Limb (tissue), 2 donors: Measurements from ENCODE around the gene KLF2.

Experiments
- DNase-seq, 2 donors: peaks; one replicate each; pipeline ENCODE4 v3.0.0-alpha.2; 2016; ENCODE audit errors: extremely low spot score in 2 of 2

KLF2 gene

DNA sequence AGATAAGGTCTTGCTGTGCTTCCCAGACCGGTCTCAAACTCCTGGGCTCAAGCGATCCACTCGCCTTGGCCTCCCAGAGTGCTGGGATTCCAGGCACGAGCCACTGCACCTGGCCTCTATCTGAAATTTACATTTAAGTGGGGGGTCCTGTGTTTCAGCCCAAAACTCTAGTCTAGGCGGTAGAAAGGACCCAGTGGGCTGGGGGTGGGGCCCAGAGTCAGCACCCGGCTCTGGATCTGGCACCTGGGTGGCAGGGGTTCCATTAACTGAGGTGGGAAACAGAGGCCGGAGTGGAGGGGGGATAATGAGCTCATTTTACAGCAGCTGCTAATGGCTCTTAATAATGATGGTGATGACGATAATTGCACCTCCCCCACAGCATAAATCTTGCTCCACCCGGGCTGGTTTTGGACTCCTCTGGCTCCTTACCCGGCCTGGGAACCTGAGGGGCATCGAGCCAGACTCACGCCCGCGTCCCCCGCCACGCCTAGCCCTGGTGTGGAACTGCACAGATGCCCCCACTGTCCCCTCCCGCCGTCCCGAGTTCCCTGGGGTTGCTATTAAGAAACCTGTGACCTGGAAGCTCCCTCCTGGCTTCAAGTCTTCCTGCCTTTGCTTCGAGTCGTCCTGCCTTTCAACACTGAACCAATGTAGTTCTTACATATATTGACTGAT is 17.8 kb upstream of the KLF2 start:
- DNase-seq, result no peak

GRCh38 chr19:16308081-16308480 is 16.5 kb upstream of the KLF2 start:
- no peak for DNase-seq

DNA sequence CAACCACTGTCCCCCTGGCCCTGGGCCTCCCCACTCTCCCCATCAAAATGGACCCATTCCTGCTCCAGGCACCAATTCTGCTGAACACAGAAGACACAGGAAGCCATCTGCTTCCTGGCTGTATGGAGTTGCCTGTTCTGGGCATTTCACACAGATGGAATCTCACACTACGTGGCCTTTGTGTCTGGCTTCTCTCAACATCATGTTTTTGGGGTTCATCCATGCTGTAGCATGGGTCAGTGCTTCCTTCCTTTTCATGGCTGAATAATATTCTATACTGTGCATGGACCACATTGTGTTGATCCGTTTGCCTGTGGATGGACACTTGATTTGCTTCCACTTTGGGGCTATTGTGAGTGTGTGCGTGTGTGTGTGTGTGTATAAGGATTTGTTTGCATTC is 15.0 kb upstream of the KLF2 start:
- no peak for DNase-seq

DNA sequence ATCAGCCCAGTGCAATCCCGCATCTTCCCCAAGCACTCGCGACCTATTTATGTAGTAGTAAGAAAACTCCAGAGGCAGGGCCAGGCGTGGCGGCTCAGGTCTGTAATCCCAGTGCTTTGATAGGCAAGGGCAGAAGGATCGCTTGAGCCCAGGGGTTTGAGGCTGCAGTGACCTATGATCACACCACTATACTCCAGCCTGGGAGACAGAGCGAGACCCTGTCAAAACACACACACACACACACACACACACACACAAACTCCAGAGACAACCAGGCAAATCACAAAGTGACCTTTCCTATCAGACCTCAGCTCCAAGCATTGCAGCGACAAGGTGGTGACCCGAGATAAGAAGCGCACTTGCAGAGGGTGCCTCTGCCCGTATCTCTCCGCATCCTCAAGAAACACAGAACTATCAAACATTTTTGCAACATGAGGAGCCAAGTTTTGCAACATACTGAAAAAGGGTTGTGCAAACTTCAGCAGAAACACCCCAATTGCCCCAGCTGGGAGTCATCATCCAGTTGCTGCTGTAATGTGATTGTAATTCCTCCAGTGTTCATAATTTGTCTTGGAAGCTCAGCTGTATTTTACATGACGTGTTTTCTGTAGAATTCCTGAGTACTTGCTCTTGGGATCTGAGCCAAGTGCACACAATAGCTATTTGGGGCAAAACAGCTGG is 8.7 kb upstream of the KLF2 start:
- peak in 1 of 2 donors; percentile 91 for DNase-seq

GRCh38 chr19:16316506-16316882 is 8.1 kb upstream of the KLF2 start:
- no peak for DNase-seq

DNA sequence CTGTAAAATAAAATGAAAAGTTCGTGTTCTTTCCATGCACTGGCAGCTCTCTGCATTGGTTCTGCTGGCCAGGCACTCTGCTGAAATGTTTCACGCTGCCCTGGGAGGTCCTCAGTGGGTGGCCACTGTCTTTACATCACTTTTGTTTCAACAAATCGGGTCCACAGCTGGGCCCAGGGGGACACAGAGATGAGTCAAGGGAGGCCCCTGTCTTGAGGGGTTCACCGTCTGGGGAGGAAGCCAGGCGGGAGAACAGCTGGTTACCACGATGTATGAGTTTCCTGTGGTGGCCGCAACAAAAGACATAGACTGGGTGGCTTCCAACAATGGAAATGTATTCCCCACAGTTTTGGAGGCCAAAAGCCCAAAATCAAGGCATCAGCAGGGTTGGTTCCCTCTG is 5.1 kb upstream of the KLF2 start:
- no peak for DNase-seq

GRCh38 chr19:16320987-16321386 is 3.6 kb upstream of the KLF2 start:
- no peak for DNase-seq

DNA sequence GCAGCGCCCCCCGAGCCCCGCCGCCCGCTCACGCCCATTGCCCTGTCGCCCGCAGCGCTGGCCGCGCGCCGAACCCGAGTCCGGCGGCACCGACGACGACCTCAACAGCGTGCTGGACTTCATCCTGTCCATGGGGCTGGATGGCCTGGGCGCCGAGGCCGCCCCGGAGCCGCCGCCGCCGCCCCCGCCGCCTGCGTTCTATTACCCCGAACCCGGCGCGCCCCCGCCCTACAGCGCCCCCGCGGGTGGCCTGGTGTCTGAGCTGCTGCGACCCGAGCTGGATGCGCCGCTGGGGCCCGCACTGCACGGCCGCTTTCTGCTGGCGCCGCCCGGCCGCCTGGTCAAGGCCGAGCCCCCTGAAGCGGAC is 518 bp downstream of the KLF2 start:
- DNase-seq, result peak in 1 of 2 donors; percentile 76

DNA sequence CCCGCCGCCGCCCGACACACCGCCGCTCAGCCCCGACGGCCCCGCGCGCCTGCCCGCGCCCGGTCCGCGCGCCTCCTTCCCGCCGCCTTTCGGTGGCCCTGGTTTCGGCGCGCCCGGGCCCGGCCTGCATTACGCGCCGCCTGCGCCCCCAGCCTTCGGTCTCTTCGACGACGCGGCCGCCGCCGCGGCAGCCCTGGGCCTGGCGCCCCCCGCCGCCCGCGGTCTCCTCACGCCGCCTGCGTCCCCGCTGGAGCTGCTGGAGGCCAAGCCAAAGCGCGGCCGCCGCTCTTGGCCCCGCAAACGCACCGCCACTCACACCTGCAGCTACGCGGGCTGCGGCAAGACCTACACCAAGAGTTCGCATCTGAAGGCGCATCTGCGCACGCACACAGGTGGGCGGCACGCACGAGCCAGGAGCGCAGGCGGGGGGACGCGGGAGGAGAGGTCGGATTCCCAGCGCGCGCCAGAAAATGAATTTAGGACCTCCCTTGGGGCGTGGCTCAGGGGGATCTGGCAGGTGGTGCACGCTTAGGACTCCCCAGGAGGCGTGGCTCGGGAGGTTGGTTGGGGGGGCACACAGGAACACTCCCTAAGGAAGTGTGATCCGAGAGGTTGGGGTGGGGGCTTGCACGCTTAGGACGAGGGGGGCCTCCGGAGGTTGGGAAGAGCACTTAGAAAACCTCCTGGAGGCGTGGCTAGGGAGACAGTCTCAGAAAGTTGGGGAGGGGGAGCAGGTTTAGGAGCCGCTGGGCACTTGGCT is 1.2 kb downstream of the KLF2 start:
- peak in 1 of 2 donors; percentile 72 for DNase-seq

DNA sequence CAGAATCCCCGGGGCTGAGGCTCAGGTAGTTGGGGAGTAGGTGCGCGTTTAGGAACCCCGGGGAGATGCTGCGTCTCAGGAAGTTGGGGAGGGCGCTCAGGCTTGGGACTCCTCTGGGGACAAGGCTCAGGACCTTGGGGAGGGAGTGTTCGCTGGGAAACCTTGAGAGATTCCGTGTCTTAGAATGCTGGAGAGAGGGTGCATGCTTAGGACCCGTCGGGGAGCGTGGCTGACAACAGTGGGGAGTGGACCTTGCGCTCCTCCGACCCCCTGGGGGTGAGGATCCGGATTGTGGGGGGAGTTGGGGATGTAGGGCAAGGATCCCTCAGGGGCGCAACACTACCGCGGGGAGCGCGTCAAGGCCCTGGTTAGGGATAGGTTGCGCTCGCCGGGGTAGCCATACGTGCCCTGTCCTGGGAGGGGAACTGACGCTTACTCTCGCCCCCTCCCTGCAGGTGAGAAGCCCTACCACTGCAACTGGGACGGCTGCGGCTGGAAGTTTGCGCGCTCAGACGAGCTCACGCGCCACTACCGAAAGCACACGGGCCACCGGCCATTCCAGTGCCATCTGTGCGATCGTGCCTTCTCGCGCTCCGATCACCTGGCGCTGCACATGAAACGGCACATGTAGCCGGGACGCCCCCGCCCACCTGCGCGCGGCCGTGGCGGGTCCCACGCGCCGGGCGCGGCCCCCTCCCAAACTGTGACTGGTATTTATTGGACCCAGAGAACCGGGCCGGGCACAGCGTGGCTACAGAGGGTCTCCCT is 2.0 kb downstream of the KLF2 start:
- DNase-seq, result peak in 1 of 2 donors; percentile 52

DNA sequence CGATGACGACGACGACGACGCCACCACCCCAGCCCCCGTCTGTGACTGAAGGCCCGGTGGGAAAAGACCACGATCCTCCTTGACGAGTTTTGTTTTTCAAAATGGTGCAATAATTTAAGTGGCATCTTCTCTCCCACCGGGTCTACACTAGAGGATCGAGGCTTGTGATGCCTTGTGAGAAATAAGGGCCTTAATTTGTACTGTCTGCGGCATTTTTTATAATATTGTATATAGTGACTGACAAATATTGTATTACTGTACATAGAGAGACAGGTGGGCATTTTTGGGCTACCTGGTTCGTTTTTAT is 2.5 kb downstream of the KLF2 start:
- DNase-seq, result no peak

GRCh38 chr19:16327501-16327900 is 2.9 kb downstream of the KLF2 start:
- no peak for DNase-seq

- no peak for DNase-seq
These were observed 3.5 kb downstream of the KLF2 start for GRCh38 chr19:16327911-16328823.

- no peak for DNase-seq
These were observed 4.3 kb downstream of the KLF2 start for GRCh38 chr19:16328824-16329482.

DNA sequence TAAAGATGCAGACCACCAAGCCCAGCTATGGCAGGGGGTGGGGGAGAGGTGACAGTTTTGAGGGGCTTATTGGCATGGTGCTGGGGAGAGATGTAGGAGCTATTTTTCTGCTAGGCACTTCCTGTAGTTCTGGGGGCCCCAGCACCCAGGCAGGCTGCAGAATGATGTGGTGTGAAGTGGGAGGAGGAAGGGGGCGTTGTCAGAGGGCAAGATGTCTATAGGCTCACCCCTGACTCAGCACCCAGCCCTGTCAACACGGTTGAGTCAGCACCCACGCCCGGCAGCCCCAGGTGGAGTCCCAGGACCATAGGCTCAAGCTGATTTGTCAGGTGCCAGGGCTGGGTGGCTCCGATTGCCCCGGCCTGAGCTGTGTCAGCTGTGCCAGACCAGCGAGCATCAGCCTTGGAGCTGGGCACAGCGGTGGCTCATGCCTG is 5.8 kb downstream of the KLF2 start:
- DNase-seq, result peak in 1 of 2 donors; percentile 73

DNA sequence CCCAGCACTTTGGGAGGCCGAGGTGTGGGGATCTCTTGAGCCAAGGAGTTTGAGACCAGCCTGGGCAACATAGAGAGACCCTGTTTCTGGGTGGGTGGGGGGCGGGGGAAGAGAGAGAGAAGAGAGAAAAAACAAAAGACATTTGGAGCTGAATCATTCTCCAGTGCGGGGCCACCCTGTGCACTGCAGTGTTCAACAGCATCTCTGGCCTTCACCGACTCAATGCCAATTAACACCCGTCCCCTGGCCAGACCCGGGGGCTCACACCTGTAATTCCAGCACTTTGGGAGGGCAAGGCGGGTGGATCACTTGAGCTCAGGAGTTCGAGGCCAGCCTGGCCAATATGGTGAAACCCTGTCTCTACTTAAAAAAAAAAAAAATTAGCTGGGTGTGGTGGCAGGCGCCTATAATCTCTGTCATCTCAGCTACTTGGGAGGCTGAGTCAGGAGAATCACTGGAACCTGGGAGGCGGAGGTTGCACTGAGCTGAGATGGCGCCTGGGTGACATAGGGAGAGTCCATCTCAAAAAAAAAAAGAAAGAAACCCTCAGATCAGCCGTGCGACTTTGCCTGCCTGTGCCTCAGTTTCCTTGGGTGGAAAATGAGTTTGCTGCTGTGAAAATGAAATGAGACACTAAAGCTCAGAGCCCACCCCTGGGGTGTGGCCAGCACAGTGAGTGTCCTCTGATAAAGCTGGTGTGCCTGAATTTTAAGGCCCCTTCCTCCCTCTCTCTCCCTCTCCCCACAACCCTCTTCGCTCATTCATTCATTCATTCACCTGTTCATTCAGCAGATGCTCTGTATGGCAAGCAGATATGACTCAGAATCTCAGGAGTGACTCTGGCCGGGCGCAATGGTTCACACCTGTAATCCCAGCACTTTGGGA is 6.4 kb downstream of the KLF2 start:
- DNase-seq, result no peak

DNA sequence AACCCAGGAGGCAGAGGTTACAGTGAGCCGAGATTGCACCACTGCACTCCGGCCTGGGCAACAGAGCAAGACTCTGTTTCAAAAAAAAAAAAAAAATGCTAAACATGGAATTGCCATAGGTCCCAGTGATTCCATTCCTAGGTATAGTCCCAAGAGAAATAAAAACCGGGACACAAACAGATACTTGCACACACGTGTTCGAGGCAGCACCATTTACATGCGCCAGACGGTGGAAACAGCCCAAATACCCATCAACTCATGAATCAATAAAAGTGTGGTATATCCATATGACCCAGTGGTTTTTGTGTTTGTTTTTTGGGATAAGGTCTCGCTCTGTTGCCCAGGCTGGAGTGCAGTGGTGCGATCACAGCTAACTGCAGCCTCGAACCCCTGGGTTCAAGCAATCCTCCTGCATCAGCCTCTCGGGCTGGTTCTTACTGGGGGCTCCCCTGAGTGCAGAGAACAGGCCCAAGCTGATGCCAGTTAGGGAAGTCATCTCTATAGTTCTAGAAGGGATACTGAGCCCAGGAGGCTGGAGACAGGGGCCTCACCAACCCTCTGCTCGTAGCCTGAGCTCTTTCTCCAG is 8.5 kb downstream of the KLF2 start:
- no peak for DNase-seq

GRCh38 chr19:16334411-16334810 is 9.8 kb downstream of the KLF2 start:
- DNase-seq, result no peak

GRCh38 chr19:16335226-16335625 is 10.6 kb downstream of the KLF2 start:
- no peak for DNase-seq
